Left lung (tissue), 10 donors: ENCODE results near the gene EPB41L2. TPM values are rescaled to one million over a fixed set of nuclear protein-coding genes. Genes with fewer than 3 reads are reported as not detected.

Experiments
- ATAC-seq: fragments of 200-7000 bp; cut with Tn5 transposase; one replicate; pipeline ENCODE4 v1.9.1; 2020; ENCODE audit warnings: moderate library complexity
- DNase-seq, 4 donors: peaks; one replicate each; pipeline ENCODE4 v3.0.0-alpha.2; 2013 to 2020
- H3K27ac ChIP-seq, 2 donors: fragments of 200-600 bp; sonication (generic) in 1 of 2; one replicate each; pipeline versions ENCODE4 v1.5.0 to v1.8.0; 2020 to 2021
- H3K27me3 ChIP-seq, 2 donors: fragments of 200-600 bp; sonication (generic) in 1 of 2; one replicate each; pipeline versions ENCODE4 v1.5.0 to v1.8.0; 2020 to 2021
- H3K36me3 ChIP-seq, 2 donors: fragments of 200-600 bp; sonication (generic) in 1 of 2; one replicate each; pipeline versions ENCODE4 v1.5.0 to v1.8.0; 2020 to 2021
- H3K4me1 ChIP-seq, 2 donors: fragments of 200-600 bp; one replicate each; pipeline ENCODE4 v1.8.0; 2021
- H3K4me3 ChIP-seq, 2 donors: fragments of 200-600 bp; sonication (generic) in 1 of 2; one replicate each; pipeline versions ENCODE4 v1.5.0 to v1.8.0; 2020 to 2021; ENCODE audit warnings: mild to moderate bottlenecking in 1 of 2
- H3K9me3 ChIP-seq, 2 donors: fragments of 200-600 bp; sonication (generic) in 1 of 2; one replicate each; pipeline versions ENCODE4 v1.5.0 to v1.8.0; 2020 to 2021
- intact Hi-C, 2 donors: fragments of 100-400 bp; cut with DNase I; formaldehyde crosslinking; loops; one replicate each; pipeline versions ENCODE4 v1.11.2 to v1.14.2; 2022
- polyA plus RNA-seq, 6 donors: library from polyadenylated mRNA; unstranded; fragments of 120-200 nt; gene quantifications; one replicate each; pipeline ENCODE4 v1.2.1, GENCODE V29; 2013; ENCODE audit not compliant: insufficient read length in 6 of 6
- total RNA-seq, 2 donors: library from RNA; stranded (reverse); fragmentation: NEBNext Ultra II Directional; extraction: Animal tissue kit (Norgen Biotek cat#: 25700); gene quantifications; one replicate each; pipeline ENCODE4 v1.2.1, GENCODE V29; 2021
- TF ChIP-seq, protein P1 (sequence below), 2 donors: fragments of 200-600 bp; sonication (generic) in 1 of 2; IDR thresholded peaks; one replicate each; pipeline versions ENCODE4 v1.5.0 to v1.8.0; 2021; ENCODE audit warnings: antibody characterized with exemption in 2 of 2
- donor health status: DM: no; HTN: yes; CAD: no.
- donor health status: DM: no; HTN: no; CAD: no.

Gene EPB41L2
- total and polyA plus RNA-seq, 8 donors, result 91.3 to 277 (median 248) TPM

- DNase-seq (no peak), ATAC-seq (no peak)
- H3K36me3 ChIP-seq, result no peaks in the 10 kb centered on the region
- H3K27me3 ChIP-seq, result no peaks in the 10 kb centered on the region
- no peak overlapping the region for H3K27ac ChIP-seq
- intact Hi-C loops, result no loop called here
- TF ChIP-seq, protein P1, sequence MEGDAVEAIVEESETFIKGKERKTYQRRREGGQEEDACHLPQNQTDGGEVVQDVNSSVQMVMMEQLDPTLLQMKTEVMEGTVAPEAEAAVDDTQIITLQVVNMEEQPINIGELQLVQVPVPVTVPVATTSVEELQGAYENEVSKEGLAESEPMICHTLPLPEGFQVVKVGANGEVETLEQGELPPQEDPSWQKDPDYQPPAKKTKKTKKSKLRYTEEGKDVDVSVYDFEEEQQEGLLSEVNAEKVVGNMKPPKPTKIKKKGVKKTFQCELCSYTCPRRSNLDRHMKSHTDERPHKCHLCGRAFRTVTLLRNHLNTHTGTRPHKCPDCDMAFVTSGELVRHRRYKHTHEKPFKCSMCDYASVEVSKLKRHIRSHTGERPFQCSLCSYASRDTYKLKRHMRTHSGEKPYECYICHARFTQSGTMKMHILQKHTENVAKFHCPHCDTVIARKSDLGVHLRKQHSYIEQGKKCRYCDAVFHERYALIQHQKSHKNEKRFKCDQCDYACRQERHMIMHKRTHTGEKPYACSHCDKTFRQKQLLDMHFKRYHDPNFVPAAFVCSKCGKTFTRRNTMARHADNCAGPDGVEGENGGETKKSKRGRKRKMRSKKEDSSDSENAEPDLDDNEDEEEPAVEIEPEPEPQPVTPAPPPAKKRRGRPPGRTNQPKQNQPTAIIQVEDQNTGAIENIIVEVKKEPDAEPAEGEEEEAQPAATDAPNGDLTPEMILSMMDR (IDR thresholded peaks at IDR 0.05), result no peak
- no peak overlapping the region for H3K4me3 ChIP-seq
- H3K4me1 ChIP-seq, result peaks cover 3 to 8% of the 10 kb centered on the region in 2 donors
- H3K9me3 ChIP-seq, result peaks cover 0 to 19% of the 10 kb centered on the region in 2 donors
These were observed 57.5 kb downstream of the EPB41L2 start for GRCh38 chr6:131005439-131006016.

GRCh38 chr6:131004936-131005335 is 58.1 kb downstream of the EPB41L2 start:
- H3K27ac ChIP-seq, result no peak overlapping the region
- H3K4me1 ChIP-seq, result peaks cover 3 to 8% of the 10 kb centered on the region in 2 donors
- intact Hi-C loops, result no loop called here
- TF ChIP-seq, protein P1 (IDR thresholded peaks at IDR 0.05), result no peak
- H3K4me3 ChIP-seq, result no peak overlapping the region
- H3K36me3 ChIP-seq, result no peaks in the 10 kb centered on the region
- H3K9me3 ChIP-seq, result peaks cover 0 to 19% of the 10 kb centered on the region in 2 donors
- ATAC-seq (no peak), DNase-seq (no peak)
- H3K27me3 ChIP-seq, result no peaks in the 10 kb centered on the region

DNA sequence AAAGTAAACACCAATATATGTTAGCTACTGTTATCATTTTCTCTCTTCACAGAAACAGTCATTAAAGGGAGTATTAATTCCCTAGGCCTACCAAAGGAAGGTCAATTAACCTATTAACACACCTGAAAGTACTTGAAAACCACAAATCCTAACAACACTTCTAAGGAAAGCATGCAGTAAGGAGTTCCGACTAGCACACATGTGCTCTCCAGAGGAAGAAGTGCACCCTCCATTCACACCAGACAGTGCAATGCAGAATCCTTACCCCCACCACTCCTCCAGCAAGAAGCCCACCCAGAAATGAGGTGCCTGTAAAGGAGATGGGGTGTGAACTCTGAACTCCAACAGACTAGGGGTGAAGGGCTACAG is 58.7 kb downstream of the EPB41L2 start:
- no peak for DNase-seq
- Histone ChIP-seq H3K4me1 (peaks cover 3 to 8% of the 10 kb centered on the region in 2 donors), H3K27ac (no peak overlapping the region), H3K27me3 (no peaks in the 10 kb centered on the region), H3K4me3 (no peak overlapping the region), H3K9me3 (peaks cover 0 to 19% of the 10 kb centered on the region in 2 donors), H3K36me3 (no peaks in the 10 kb centered on the region)
- ATAC-seq, result peak; percentile 69
- TF ChIP-seq, protein P1 (IDR thresholded peaks at IDR 0.05), result no peak
- intact Hi-C loops, result no loop called here

DNA sequence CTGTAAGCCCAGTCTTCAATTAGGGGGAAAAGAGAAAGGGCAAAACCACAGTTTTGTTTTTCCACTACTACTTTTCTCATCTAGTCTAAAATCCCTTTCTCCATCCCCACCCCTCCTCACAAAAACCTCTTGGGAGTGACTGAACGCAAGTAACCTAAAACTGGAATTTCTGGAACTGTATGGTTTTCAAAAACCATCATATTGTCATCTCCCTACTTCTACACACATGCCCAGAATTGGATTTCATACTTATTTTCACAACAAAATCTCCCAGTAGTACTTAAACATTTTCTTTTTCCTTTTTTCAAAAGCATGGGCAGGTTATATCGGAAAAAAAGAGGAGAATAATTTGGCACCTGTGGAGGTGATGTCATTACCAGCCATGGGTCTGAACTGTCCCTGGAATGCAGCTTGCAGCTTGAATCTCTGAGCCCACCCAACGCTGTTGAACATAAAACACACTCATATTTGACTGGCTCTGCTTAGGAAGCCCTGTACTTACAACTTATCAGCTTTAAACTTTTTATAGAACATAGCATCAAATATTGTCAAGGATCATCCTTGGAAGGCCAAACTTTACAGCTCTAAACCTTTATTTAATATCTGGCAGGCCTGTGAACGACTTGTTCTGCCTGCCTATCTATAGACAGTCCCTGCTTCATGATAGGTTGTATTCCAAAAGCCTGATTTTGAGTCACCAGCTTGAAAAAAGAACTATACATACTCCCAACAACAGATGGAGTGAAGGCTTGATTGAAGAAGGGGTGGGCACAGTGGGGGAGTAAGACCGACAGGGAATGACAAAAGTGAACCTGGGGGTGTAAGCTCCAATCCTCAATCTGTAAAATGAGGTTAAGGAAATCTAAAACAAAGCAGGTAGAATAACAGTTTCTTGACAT is 59.3 kb downstream of the EPB41L2 start:
- TF ChIP-seq, protein P1 (IDR thresholded peaks at IDR 0.05), result no peak
- no peak for DNase-seq
- intact Hi-C loops, result no loop called here

DNA sequence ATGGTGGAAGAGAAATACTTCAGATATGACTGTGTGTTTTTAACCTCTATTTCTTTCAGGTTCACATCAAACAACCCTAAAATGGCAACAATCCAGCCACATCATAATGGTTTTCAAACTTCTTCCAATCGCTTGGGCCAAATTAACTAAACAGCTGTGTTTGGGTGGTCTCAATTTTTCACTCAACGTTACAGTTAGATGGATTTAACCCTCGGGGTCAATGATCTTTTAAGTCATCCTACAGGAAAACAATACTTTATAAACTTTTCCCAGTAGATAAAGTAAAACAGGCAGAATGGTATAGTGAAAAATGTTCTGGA is 60.4 kb downstream of the EPB41L2 start:
- Histone ChIP-seq H3K27ac (no peak overlapping the region), H3K9me3 (peaks cover 0 to 11% of the 10 kb centered on the region in 2 donors), H3K36me3 (no peaks in the 10 kb centered on the region), H3K4me3 (no peak overlapping the region), H3K4me1 (peaks cover 3 to 8% of the 10 kb centered on the region in 2 donors), H3K27me3 (no peaks in the 10 kb centered on the region)
- intact Hi-C loops, result no loop called here
- DNase-seq (no peak), ATAC-seq (no peak)
- TF ChIP-seq, protein P1 (IDR thresholded peaks at IDR 0.05), result no peak

More for the DNA sequence above, 59.3 kb downstream of the EPB41L2 start:
- ATAC-seq, result no peak
- Histone ChIP-seq H3K27ac (no peak overlapping the region), H3K27me3 (no peaks in the 10 kb centered on the region), H3K4me1 (peaks cover 3 to 8% of the 10 kb centered on the region in 2 donors), H3K36me3 (no peaks in the 10 kb centered on the region), H3K4me3 (no peak overlapping the region), H3K9me3 (peaks cover 0 to 19% of the 10 kb centered on the region in 2 donors)
